ENCODE data around the gene SLC22A23. TPM values are rescaled to one million over a fixed set of nuclear protein-coding genes. Genes with fewer than 3 reads are reported as not detected.

The SLC22A23 gene
- polyA plus RNA-seq, 10 donors = 2.8 to 7.8 (median 3.7) TPM

DNA sequence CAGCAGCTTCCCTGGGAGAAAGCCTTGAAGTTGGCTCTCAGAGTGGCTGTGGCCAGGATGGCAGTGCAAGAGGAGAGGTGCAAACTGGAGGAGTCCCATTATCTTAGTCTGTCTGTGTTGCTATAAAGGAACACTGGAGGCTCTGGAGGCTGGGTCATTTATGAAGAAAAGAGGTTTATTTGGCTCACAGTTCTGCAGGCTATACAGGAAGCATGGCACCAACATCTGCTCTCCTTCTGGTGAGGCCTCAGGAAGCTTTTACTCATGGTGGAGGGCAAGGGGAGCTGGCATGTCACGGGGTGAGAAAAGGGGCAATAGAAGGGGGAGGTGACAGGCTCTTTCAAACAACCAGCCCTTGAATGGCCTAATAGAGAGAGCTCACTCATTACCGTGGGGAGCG, 151.0 kb downstream of the SLC22A23 start:
- no peak for DNase-seq

DNA sequence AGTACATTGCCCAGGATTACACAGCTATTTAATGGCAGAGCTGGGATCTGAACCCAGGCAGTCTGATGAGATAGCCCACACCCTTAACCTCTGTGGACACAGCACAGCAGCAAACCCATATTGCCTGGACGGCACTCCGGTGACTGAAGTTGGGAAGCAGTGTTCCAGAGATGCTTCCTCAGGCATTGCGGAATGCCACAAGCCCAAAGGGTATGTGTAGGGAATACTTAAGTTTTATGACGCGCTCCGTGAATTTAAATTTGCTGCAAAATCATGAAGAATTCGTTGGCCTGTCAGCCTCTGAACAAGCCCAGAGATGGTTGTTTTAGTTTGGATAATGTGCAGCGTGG, 151.7 kb downstream of the SLC22A23 start:
- no peak for DNase-seq

DNA sequence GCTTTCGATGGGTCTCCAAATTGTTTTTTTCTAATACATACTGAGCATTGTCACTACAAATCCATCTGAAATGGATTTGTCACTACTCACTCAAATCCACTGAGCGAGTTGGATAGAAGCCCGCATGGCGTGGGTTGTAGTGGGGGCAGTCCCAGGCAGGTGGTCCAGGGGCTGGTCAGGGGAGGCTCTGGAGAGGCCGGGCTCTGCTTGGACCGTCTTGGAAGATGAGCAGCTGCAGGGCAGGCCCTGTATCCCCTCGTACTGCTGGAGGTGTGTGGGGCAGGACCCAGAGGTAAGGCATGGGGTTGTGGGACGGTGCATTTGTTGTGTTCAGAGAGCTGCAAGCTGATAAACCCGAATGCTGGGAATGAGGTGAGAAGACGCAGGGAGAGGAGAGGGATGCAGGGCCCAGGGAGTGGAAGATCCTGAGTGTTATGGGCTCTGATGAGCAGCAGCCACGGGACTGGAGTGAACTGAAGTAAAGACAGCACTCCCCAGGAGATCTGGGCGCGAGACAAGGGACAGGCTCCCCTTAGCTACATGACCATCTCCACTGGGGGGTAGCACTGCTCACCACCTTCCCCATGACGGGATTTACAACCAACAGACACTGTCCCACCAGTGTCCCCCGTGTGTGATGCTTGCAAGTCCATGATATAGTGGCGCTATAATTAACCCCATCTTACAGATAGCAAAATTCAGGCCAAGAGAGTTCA, 152.2 kb downstream of the SLC22A23 start:
- no peak for DNase-seq

DNA sequence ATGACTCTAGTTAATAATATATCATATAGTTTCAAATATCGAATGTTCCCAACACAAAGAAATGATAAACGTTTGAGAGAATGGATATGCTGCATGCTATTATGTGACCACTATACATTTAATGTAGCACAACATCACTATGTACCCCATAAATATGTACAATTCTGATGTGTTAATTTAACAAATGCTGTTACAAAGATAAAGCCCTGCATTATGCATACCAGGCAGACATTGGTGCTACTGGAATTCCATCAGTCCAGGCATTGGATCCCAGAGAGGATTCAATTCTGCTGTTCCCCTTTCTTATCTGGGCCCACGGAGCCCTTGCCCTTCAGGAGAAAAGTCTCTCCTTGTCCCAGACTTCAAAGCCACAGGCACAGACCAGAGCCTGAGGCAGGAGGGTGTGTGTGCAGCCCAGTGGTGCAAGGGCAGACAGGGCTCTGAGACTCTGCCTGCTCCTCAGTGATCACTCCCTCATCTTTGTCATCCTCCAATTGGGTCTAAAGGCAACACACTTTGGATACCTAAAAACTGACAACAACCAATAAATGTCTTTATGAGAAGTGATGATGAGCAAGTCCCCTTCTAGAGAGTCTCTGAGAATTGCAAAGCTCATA, 152.9 kb downstream of the SLC22A23 start:
- DNase-seq = no peak

DNA sequence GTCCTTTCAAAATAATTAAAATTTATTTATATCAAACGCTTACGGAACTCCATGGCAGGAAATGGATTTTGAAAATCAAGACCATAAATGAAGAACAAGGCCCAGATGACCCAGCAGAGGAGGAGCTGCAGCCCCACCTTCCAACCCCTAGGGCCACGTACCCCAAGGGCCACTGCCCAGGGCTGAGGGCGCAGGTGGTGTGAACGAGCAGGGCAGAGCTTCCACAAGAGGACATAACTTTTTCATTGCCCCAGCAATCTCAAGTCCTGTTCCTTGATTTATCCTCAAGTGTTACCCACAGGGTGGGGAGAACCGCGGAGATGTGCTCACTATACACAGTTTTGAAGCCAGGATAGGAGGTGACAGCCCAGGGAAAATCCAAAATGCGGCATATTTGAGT, 155.3 kb downstream of the SLC22A23 start:
- no peak for DNase-seq

DNA sequence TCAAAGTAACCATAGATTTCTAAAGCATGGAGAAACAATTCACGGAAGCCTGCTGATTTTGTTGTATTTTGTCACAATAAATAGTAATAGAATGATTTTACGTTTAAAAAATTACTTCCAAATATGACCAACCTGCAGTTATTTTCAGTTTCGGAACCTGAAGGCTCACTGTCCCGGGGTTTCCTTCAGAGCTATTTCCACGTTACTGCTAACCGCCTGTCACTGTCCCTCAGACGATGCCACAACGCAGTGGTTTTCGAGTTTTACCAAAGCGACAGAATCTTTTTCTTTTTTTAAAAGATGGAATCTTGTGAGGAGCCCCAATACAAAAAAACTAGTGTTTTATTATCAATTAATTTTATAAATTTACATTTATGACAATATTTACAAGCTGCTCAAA, 157.6 kb downstream of the SLC22A23 start:
- DNase-seq = no peak

DNA sequence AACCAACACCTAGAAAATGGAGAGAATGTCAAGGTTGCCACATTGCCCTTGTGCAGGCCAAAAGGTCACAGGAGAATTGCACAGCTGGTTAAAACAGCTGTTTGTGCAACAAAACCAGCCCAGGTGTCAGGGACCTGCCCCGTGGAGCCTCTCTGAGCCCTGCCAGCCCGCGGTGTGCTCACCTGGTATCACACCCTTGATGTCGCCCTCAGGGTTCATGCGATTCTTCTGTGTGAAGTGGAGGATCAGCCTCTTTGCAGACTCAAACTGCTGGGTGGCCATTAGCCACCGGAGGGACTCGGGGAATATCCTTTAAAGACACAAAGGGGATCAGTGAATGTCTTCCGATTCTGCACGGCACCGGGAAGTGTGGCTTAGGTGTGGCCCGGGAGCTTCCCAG, 158.9 kb downstream of the SLC22A23 start:
- no peak for DNase-seq

DNA sequence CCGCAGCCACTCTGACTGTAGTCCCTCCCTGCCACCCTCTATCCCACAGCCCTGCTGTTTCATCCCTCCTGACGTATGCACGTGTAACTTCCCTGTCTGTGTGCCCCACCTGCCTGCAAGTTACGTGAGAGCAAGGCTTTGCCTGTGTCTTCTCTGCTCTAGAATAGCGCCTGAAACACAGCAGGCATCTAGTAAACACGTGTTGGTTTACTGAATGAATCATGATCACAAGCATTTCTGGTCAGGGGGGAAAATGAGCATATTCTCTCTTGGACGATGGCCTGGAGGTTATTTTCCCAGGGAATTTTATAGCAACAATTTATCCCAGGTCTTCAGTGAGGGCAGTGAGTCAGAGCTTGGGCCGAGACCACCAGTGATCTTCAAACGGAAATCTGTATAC, 159.8 kb downstream of the SLC22A23 start:
- DNase-seq = no peak

DNA sequence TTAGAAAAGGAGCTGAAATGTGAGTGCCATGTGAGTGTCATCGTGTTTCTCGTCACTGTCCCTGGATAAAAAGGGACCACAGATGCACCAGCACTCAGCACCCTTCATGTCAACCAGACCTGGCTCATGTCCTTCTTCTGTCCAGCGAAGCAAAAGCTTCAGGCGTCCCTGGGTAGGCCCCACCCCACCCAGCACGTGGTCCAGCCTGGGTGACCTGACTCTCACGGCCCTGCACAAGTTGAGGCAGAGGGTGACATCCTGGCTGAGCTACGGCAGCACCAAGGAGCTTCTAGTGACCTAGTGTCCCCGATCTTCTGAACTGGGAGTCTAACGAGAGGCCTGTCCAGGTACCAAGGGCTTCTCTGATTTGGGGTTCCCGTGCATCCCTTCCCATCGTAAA, 160.3 kb downstream of the SLC22A23 start:
- DNase-seq = no peak

DNA sequence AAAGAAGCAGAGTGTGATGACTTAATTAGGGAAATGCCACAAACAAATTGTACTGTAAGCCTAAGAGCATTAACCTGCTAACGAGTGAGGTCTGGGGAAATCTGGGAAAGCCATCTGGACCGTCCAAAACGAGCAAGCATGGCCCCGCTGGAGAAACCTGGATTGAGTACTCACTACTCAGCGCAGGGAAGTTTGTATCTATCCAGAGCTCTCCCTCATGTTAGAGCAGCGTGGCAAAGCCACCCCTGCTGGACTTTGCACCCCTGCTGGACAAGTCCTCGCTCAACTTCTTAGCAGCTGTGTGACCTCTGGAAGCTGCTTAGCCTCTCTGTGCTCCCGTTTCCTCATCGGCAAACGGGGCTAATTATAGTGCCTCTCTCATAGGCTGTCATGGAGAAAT, 160.8 kb downstream of the SLC22A23 start:
- no peak for DNase-seq

DNA sequence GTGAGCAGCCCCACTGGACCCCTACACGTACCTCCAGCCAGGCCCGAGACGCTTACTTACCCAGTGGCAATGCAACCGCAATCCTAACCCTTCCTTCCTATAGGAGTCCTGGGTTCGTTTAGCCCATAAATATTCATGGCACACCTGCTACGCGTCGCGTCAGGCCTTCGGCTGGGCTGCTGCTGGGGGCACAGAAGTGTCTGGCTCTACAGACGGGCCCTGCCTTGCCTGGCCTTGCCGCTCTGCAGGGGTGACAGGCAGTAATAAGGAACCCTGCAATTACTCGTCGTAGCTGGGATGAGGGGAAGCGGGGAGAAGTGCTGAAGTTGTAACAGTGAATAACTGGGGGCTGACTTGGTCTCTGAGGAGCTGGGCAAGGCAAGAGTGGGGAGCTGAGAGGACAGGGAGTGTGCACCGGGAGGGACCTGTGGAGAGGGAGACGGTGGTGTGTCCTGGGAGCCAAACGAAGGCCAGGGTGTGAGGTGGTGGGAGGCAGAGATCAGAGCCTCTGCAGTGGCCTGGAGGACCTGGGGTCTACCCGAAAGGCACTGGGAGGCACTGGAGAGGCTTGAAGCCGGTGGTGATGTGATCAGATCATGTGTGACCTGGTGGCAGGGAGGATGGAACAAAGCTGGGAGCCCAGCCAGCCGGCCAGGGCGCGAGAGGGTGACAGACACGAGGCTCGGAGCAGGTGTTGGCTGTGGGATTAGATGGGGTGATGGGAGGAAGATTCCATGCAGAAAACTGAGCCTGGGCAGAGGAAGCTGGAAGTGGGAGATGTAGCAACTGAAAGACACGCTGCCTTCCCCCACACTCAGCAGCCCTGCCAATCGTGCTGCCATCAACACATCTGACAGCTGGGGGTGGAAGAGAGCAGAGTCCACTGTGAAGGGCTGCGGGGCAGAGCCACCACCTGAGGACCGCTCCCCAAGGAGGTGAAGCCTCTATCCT, 161.7 kb downstream of the SLC22A23 start:
- DNase-seq = no peak

DNA sequence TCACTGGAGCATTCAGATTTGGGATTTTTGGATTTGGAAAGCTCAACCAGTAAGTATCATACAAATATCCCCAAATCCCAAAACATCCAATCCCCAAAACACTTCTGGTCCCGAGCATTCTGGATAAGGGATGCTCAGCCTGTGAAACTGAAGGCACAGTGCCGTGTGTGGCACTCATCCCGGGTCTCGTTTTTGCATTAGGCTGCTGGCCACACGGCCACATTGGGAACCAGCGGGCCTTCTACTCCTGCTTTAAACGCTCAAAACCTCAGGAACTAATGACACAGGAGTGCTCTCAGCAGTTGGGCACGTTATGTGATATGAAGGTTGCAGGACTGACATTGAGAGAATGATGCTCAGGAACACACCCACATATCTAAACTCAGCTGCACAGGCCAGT, 162.5 kb downstream of the SLC22A23 start:
- no peak for DNase-seq

DNA sequence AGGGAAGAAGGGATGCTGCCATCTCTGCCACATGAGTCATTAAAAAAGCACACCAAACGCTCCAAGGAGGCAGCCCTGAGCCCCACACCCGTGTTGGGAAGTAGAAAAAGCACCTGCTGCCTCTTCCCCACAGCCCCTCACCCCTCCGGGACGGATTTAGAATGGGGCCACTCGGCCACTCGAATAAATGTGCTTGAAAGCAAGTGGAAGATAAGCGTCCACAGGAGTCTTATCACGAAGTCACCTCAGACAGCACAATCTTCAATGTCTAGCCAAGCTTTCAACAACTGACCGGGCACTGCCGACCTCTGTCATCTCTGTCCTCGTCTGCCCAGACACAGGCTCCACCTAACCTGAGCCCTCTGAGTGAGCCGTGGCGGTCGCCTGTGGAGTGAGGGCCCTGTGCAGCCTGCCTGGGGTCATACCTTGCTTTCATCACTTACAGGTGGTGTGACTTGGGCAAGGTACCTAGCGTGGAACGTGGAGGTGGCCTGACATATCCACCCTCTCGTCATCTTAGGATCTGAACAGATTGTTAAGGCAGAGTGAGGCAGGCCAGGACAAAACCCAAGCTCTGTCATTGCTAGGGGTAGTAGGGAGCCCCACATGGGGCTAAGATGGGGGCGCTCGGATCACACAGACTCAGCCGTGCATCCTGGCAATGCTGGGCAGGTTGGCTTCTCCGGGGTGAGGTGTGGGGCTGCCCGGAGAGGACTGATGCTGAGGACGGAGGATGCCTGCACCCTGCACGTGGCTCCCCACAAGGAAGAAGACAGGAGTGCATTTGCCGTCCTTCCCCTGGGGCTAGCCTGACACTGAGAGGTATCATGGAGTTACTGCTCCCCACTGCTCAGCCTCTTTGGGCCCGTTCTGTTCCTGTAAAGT, 163.3 kb downstream of the SLC22A23 start:
- no peak for DNase-seq

DNA sequence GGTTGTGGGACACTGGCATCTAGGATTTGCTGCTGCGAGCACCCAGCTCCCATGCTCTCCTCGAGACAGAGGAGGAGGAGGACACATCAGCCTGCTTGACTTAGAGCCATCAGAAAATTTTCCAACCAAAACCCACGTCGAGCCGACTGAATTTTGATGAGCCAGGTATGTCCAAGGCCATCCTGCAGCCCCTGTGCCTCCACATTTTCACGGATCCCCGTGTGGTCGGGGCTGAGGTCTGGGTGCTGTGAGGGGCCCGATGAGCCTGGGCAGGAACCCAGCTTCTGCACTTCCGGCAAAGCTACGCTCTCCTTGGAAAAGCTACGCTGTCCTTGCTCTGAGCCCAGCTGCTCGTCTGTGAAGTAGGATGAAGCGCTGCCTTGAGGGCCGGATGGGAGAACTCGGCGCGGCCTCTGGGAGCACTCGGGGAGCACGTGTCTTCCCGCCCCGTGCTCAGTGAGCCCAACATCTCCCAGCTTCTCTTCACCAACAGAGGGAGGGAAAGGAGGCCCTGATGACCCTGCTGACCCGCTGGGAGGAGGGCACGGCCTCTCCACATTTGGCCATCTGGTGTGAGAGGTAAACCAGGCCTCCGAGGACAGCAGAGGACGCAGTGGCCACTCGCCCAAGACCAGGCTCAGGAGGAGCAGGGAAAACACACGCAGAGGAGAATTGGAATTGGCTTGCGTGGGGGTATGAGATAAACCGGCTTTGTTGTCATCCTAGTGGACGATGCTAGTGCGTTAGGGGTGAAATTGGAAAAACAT, 164.2 kb downstream of the SLC22A23 start:
- no peak for DNase-seq

DNA sequence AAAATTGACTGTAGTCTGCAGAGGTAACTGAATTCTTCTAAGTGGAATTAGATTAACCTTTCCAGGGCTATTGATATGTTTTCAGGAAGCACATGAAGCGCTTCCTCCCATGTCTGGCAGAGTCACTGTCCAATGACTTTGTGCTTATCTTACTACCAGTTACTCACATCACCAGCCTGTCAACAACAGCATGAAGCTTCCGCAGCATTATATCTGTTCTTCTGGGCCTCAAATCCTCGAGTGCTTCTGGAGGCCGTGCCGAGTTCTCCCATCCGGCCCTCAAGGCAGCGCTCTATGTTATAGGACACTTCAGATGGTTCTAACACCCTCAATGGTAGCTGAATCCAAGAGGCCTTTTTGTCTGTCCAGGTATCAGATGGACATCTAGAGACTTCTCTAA, 164.9 kb downstream of the SLC22A23 start:
- DNase-seq = no peak

DNA sequence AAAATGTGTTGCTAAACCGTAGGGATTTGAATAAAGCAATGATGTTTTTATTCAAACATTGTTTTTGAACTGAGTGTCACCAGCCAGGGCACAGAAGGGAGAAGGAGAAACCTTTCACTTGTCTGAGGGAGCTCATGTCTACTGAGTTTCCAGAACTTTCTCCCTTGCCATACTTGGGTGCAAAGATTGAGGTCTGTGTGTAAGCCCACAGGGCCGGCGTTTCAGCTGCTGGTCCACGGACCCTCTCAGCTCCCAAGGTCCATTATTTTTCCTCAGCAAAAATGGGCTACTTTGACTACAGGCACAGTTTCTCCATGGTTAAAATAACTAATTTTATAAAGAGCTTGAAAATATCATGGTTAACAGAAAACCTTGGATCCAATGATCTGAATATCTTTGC, 165.5 kb downstream of the SLC22A23 start:
- DNase-seq = no peak

DNA sequence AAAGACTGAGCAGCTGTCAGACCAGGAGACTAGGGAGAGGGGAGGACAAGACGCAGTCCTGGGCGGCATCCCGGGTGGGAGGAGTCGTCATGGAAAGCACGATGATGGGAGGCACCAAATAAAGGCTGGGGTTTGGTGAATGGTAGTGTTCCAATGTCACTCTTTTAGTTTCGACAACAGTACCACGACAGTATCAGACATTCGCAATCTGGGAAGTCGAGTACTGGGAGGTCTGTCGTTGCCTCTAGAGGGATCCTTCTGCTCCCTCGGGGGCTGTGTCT, 166.0 kb downstream of the SLC22A23 start:
- DNase-seq = no peak

DNA sequence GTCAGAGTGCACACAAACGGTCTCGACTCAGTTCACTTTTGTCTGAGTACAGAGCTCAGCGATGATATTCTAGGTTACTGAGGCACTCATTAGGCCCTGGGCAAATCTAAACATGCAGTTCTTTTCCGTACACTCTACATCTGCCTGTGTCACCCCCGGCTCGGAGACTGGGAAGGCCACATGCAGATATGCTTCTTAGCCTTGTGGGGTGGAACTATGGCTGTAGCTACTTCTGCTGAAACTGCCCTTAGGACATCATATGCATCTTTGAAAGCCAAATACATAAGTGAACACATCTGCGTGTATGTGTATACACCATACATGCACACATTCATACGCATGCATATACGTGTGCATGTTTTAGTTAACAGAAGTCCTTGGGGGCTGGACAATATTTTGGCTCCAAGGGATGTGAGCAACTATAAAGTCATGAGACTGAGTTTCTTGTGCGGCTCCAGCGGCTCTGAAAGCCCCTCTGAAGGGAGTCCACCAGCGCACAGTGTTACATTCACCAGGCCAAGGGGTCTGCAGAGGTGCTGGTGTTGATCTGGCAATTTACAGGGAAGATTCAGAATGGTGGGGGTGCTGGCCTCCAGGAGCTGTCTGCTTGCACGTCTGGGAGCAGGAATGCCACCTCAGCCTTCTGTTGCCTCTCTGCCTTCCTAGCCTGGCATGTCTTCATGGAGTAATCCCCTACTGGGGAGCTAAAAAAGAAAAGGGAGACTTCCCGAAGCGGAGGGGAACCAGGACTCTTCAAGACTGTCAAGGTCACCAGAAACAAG, 166.5 kb downstream of the SLC22A23 start:
- DNase-seq = no peak

DNA sequence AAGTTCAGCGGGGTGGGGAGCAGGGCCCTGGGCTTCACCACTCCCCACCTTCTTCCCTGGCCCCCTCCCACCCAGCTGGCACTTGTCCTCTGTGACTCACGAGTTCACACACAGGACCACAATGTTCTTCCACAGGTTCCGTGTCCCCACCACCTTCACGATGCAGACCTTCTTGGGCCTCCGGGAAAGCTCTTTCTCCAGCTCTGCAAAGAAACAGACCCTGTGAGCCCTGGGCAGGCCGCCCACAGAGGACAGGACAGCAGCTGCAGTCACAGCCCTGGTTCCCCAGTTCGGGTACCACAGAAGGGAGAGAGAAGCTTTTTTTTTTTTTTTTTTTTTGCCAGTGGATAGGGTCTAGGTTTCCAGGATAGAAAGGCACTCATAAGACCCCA, 167.2 kb downstream of the SLC22A23 start:
- DNase-seq = no peak
